NCI-H2029 treated with DMSO at 0.1 percent for 48 hours (cell line): Measurements from ENCODE around the gene ALDOA.

Experiments
- DNase-seq: peaks from one replicate; lab custom pipeline; 2025; lab: John Stamatoyannopoulos, UW

Gene ALDOA

DNA sequence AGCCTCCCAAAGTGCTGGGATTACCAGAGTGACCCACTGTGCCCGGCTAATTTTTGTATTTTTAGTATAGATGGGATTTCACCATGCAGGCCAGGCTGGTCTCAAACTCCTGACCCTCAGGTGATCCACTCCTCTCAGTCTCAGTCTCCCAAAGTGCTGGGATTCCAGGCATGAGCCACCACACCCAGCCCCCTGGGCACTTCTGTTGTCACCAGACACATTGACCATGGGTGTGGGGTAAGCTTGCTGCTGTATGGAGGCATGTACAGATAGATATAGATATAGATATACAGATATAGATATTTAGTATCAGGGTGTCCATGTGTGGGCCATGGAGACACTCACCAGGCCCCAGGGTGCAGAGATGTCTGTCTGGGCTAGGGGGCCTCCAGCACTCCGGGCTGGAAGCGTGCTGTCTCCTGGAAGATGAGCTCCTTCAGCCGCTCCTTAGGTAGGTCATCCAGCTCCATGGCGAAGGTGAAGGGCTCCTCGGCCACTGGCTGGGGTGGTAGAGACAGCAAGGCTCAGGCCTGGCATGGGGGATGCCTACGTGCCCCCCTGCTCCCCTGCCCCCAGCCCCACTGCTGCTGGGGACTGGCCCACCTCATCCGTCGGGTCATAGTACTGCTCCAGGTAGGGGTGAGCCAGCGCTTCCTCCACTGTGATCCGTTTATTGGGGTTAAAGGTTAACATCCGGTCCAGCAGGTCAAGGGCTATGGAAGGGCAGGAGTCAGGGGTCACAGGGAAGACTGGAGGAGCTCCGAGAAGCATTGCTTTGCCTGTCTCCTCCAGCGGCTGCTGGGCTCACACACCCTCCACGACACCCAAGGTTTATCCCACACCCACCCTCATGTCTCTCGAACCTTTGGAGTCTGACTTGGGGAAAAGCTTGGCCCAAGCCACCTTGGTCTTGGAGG, 51.0 kb downstream of the ALDOA start:
- DNase-seq, result no peak

DNA sequence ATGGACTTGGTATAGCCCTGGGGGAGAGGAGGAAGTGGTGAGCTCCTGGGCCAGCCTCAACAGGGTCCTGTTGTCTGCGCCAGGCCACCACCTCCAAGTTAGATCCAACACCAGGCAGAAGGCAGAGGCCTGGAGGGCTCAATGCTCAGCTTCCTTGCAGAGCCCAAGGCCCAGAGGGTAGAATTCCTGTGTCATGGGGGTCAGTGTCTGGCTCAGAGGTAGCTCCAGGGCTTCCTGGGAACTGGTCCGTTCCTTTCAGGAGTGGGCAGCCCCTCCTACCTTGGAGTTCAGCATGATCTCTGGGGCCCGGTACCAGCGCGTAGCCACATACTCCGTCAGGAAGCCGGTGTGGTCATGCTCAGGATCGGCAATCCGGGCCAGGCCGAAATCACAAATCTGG, 52.2 kb downstream of the ALDOA start:
- no peak for DNase-seq

- DNase-seq, result no peak
Observed at GRCh38 chr16:30119428-30119827, 53.9 kb downstream of the ALDOA start.
